H1 (cell line): ENCODE data around the gene IDUA. TPM values are rescaled to one million over a fixed set of nuclear protein-coding genes. Genes with fewer than 3 reads are reported as not detected.

ENCODE experiments used
- CTCF ChIA-PET: fragments of 300-600 bp; sonication (Branson Sonifier 250); formaldehyde crosslinking; loops from one replicate; lab custom pipeline; 2021; ENCODE audit not compliant: partially characterized antibody; lab: Charles Lee
- POLR2A ChIA-PET: fragments of 300-600 bp; sonication (Branson Sonifier 250); formaldehyde crosslinking; loops from one replicate; lab custom pipeline; 2021; ENCODE audit warnings: inconsistent platforms; ENCODE audit not compliant: partially characterized antibody; lab: Charles Lee
- DNase-seq, 2 experiments: peaks; one replicate each; pipeline versions ENCODE4 v3.0.0 to v3.0.0-alpha.2; 2010 to 2022; ENCODE audit warnings: low spot score in 2 of 2, low read depth in 1 of 2, mixed read lengths in 1 of 2
- FAIRE-seq: peaks from 2 replicates; lab custom pipeline; 2011; peaks lifted over from hg19 to GRCh38; lab: Jason Lieb, UNC
- H2AFZ ChIP-seq: 2 replicates; pipeline ENCODE4 v1.8.1; 2012; ENCODE audit warnings: low read length, inconsistent platforms
- H2AK5ac ChIP-seq: 2 replicates; pipeline ENCODE4 v1.6.1; 2013; ENCODE audit warnings: low read depth, low read length
- H2BK120ac ChIP-seq: replicated peaks from 2 replicates; pipeline ENCODE3; 2013; ENCODE audit warnings: low read depth, low read length, inconsistent platforms
- H2BK12ac ChIP-seq: 2 replicates; pipeline ENCODE4 v1.6.1; 2013; ENCODE audit warnings: low read depth, low read length
- H2BK15ac ChIP-seq: 2 replicates; pipeline ENCODE4 v1.6.1; 2013; ENCODE audit warnings: low read length
- H2BK20ac ChIP-seq: 2 replicates; pipeline ENCODE4 v1.6.1; 2013; ENCODE audit warnings: low read length
- H2BK5ac ChIP-seq: 2 replicates; pipeline ENCODE4 v1.6.1; 2013; ENCODE audit warnings: low read depth, low read length
- H3K14ac ChIP-seq: 2 replicates; pipeline ENCODE4 v1.6.1; 2013; ENCODE audit warnings: inconsistent platforms; ENCODE audit not compliant: insufficient read length
- H3K18ac ChIP-seq: 2 replicates; pipeline ENCODE4 v1.6.1; 2013; ENCODE audit warnings: low read length; ENCODE audit errors: extremely low read depth
- H3K23ac ChIP-seq: 2 replicates; pipeline ENCODE4 v1.6.1; 2013; ENCODE audit warnings: inconsistent platforms; ENCODE audit not compliant: insufficient read length
- H3K23me2 ChIP-seq: 2 replicates; pipeline ENCODE4 v1.6.1; 2013; ENCODE audit warnings: low read depth, low read length
- H3K27ac ChIP-seq: 2 replicates; pipeline ENCODE4 v1.6.1; 2011; ENCODE audit warnings: low read depth, low read length, inconsistent platforms
- H3K27me3 ChIP-seq, 4 experiments: replicated peaks in 1 of 4; 1 replicate in 1 of 4; 2 replicates in 3 of 4; pipeline versions ENCODE4 v1.6.1 to v1.8.1; 2011 to 2013; ENCODE audit warnings: low read length in 3 of 4, mild to moderate bottlenecking in 3 of 4, inconsistent platforms in 2 of 4, mixed read lengths in 2 of 4, moderate library complexity in 1 of 4; ENCODE audit not compliant: control insufficient read depth in 3 of 4, insufficient read depth in 3 of 4; ENCODE audit errors: extremely low read depth in 1 of 4
- H3K36me3 ChIP-seq, 4 experiments: 2 replicates each; pipeline versions ENCODE4 v1.6.1 to v1.8.1; 2011 to 2013; ENCODE audit warnings: mild to moderate bottlenecking in 4 of 4, low read length in 3 of 4, moderate library complexity in 2 of 4, control low read depth in 1 of 4, inconsistent platforms in 1 of 4; ENCODE audit not compliant: insufficient read depth in 4 of 4, control insufficient read depth in 2 of 4
- H3K4ac ChIP-seq: replicated peaks from 2 replicates; pipeline ENCODE3; 2013; ENCODE audit warnings: low read length, low read depth, mixed read lengths, inconsistent platforms; ENCODE audit not compliant: insufficient read length
- H3K4me1 ChIP-seq, 4 experiments: replicated peaks in 1 of 4; 1 replicate in 1 of 4; 2 replicates in 3 of 4; pipeline versions ENCODE4 v1.6.1 to v1.8.1; 2011 to 2013; ENCODE audit warnings: low read length in 3 of 4, inconsistent platforms in 2 of 4, mixed read lengths in 1 of 4; ENCODE audit not compliant: insufficient read depth in 4 of 4, control insufficient read depth in 3 of 4
- H3K4me2 ChIP-seq, 2 experiments: 2 replicates each; pipeline versions ENCODE4 v1.6.1 to v1.8.1; 2011 to 2013; ENCODE audit warnings: low read depth in 2 of 2, low read length in 2 of 2, control low read depth in 1 of 2, inconsistent platforms in 1 of 2, mild to moderate bottlenecking in 1 of 2; ENCODE audit not compliant: insufficient read depth in 1 of 2
- H3K4me3 ChIP-seq, 4 experiments: fragments of 200-600, 300-600 bp in 1 of 4; sonication (generic), shearing (Covaris generic), sonication (Bioruptor Twin) in 1 of 4; 2 replicates each; pipeline versions ENCODE4 v1.5.1 to v1.8.1; 2011 to 2016; ENCODE audit warnings: low read length in 4 of 4, low read depth in 3 of 4, control low read depth in 2 of 4, inconsistent platforms in 2 of 4, mild to moderate bottlenecking in 2 of 4, mixed read lengths in 1 of 4, moderate library complexity in 1 of 4; ENCODE audit not compliant: insufficient read depth in 2 of 4; ENCODE audit errors: extremely low read depth in 1 of 4
- H3K56ac ChIP-seq: replicated peaks from 2 replicates; pipeline ENCODE3; 2013; ENCODE audit warnings: low read depth, mild to moderate bottlenecking, mixed read lengths, low read length, inconsistent platforms; ENCODE audit not compliant: insufficient read length
- H3K79me1 ChIP-seq: 2 replicates; pipeline ENCODE4 v1.6.1; 2013; ENCODE audit warnings: low read depth, low read length, control low read depth
- H3K79me2 ChIP-seq, 2 experiments: 2 replicates each; pipeline versions ENCODE4 v1.6.1 to v1.8.1; 2012 to 2013; ENCODE audit warnings: low read length in 2 of 2, mild to moderate bottlenecking in 2 of 2, inconsistent platforms in 1 of 2; ENCODE audit not compliant: insufficient read depth in 2 of 2, control insufficient read depth in 1 of 2
- H3K9ac ChIP-seq, 4 experiments: replicated peaks in 1 of 4; 1 replicate in 1 of 4; 2 replicates in 3 of 4; pipeline versions ENCODE4 v1.6.1 to v1.8.1; 2011 to 2013; ENCODE audit warnings: low read depth in 3 of 4, low read length in 3 of 4, control low read depth in 2 of 4, mild to moderate bottlenecking in 2 of 4, moderate library complexity in 2 of 4, inconsistent platforms in 1 of 4; ENCODE audit errors: extremely low read depth in 1 of 4
- H3K9me3 ChIP-seq, 2 experiments: 2 replicates each; pipeline versions ENCODE4 v1.6.1 to v1.8.1; 2012 to 2013; ENCODE audit warnings: mild to moderate bottlenecking in 2 of 2, moderate library complexity in 2 of 2, control low read depth in 1 of 2, inconsistent platforms in 1 of 2, low read depth in 1 of 2, low read length in 1 of 2, mixed read lengths in 1 of 2; ENCODE audit not compliant: insufficient read depth in 2 of 2
- H4K20me1 ChIP-seq, 2 experiments: replicated peaks in 1 of 2; 2 replicates each; pipeline versions ENCODE3 to v1.8.1; 2011 to 2013; ENCODE audit warnings: inconsistent platforms in 2 of 2, low read length in 2 of 2, mild to moderate bottlenecking in 1 of 2; ENCODE audit not compliant: insufficient read depth in 2 of 2, control insufficient read depth in 1 of 2
- H4K5ac ChIP-seq: 2 replicates; pipeline ENCODE4 v1.6.1; 2013; ENCODE audit warnings: low read length, low read depth, mixed read lengths, inconsistent platforms; ENCODE audit not compliant: insufficient read length
- H4K8ac ChIP-seq: 2 replicates; pipeline ENCODE4 v1.8.0; 2013; ENCODE audit warnings: mild to moderate bottlenecking, moderate library complexity, low read length, inconsistent platforms; ENCODE audit not compliant: insufficient read depth; ENCODE audit errors: extremely low read depth
- H4K91ac ChIP-seq: replicated peaks from 2 replicates; pipeline ENCODE3; 2013; ENCODE audit warnings: low read length, mixed read lengths, inconsistent platforms; ENCODE audit not compliant: insufficient read length
- BCL11A ChIP-seq, 2 experiments: IDR thresholded peaks; one replicate each; pipeline ENCODE4 v1.6.1; 2011; ENCODE audit warnings: low read depth in 2 of 2, low read length in 2 of 2, mild to moderate bottlenecking in 2 of 2
- EGR1 ChIP-seq: IDR thresholded peaks from 2 replicates; pipeline ENCODE4 v1.6.1; 2011; ENCODE audit warnings: low read depth, low read length, borderline replicate concordance
- NRF1 ChIP-seq: IDR thresholded peaks from 2 replicates; pipeline ENCODE4 v1.6.1; 2011; ENCODE audit warnings: mild to moderate bottlenecking, low read depth, low read length, improper control_type of control experiment
- WGBS, 2 experiments: shearing (Covaris generic) in 1 of 2; methylation state at CpG; one replicate each; pipeline versions ENCODE4 v1.1.6 to v1.1.7; 2013 to 2015; ENCODE audit warnings: low lambda C conversion rate in 2 of 2, mixed read lengths in 2 of 2, inconsistent platforms in 1 of 2, low coverage in 1 of 2, missing lambda C conversion rate in 1 of 2; ENCODE audit not compliant: insufficient replicate concordance in 2 of 2, insufficient coverage in 1 of 2, insufficient read length in 1 of 2; ENCODE audit errors: extremely low coverage in 1 of 2, missing lambda C conversion rate in 1 of 2; 5-methylcytosine and 5-hydroxymethylcytosine counted together
- polyA plus RNA-seq, 7 experiments: library from polyadenylated mRNA; depleted of rRNA in 3 of 7; stranded (reverse) in 5 of 7; unstranded in 2 of 7; fragments of >200 nt in 5 of 7; fragments of 200-250 nt in 2 of 7; gene quantifications; 1 replicate in 5 of 7; 2 replicates in 1 of 7; 4 replicates in 1 of 7; pipeline versions ENCODE4 v1.2.1 to v1.2.3, GENCODE V29; 2011 to 2013; ENCODE audit warnings: missing spikeins in 2 of 7, mixed read lengths in 2 of 7
- total RNA-seq: library from RNA; stranded (reverse); fragmentation: NEBNext Ultra II Directional; extraction: Animal tissue kit (Norgen Biotek cat#: 25700); gene quantifications from 2 replicates; pipeline ENCODE4 v1.2.1, GENCODE V29; 2021
- TF ChIP-seq, protein P1 (sequence below): IDR thresholded peaks from 2 replicates; pipeline ENCODE4 v1.6.1; 2012; ENCODE audit warnings: inconsistent platforms
- TF ChIP-seq, protein P2 (sequence below): IDR thresholded peaks from 2 replicates; pipeline ENCODE4 v1.6.1; 2012; ENCODE audit warnings: inconsistent platforms
- TF ChIP-seq, protein P3 (sequence below), 3 experiments: IDR thresholded peaks; 1 replicate in 2 of 3; 2 replicates in 1 of 3; pipeline versions ENCODE4 v1.5.1 to v1.6.1; 2011; ENCODE audit warnings: low read length in 3 of 3, mild to moderate bottlenecking in 3 of 3, inconsistent platforms in 2 of 3, low read depth in 1 of 3, moderate library complexity in 1 of 3; ENCODE audit not compliant: insufficient read depth in 1 of 3; ENCODE audit errors: control extremely low read depth in 1 of 3

Gene IDUA
- total and polyA plus RNA-seq, 2 of the 8 experiments (the other 6 are each of a cell fraction or from before 2014, with no cell fraction given) = 2.8 to 4.8 TPM

DNA sequence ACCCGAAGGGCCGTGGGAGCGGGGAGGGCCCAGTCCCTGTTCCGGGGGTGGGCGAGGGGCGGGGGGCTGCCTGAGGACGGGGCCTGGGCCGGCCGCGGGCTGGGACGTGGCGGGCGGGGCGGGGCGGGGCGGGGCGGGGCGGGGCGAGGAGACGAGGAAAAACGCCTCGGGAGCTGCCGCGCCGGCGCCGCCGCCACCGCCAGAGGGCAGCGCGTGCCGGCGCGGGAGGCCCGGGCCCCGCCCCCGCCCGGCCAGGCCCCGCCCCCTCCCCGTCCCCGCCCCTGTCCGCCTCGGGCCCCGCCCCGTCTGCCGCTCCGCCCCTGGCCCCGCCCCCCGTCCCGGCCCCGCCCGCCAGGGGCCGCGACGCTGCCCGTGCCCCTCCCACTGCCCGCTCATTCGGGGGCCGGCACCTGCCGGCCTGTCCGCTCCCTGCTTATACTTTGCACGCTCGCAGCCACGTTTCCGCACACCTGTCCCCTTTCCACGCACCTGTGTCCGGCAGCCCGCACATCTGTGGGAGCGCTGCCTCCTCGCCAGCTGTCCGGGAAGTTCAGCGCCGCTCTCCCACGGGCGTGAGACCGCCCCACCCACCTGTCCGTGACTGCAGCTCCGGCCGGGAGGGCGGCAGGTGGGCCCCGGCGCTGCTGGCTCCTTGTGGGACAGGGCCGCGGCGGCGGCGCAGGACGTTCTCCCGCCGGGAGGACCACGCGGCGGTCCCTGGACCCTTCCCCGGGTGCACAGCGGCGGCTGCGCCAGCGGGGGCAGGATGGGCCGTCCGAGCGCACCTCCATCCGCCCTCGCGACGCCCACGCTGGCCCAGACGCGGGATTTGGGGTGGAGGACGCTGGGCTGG, 22.9 kb downstream of the IDUA start:
- no peak overlapping the region for H2BK20ac ChIP-seq
- peak overlapping the region; percentile 94 to 99 for H3K4me2 ChIP-seq
- peaks cover 3 to 17% of the 10 kb centered on the region in 2 experiments for H4K20me1 ChIP-seq
- H2AK5ac ChIP-seq = no peak overlapping the region
- H3K27me3 ChIP-seq = peaks cover 22 to 61% (median 53%) of the 10 kb centered on the region in 4 experiments
- no peak overlapping the region for H3K56ac ChIP-seq
- no peak overlapping the region for H2BK15ac ChIP-seq
- no peaks in the 10 kb centered on the region for H3K36me3 ChIP-seq
- H4K91ac ChIP-seq = no peak overlapping the region
- ChIA-PET CTCF (no interaction called here), POLR2A (no interaction called here)
- H3K27ac ChIP-seq = no peak overlapping the region
- no peak overlapping the region for H2BK5ac ChIP-seq
- FAIRE-seq (no peak), DNase-seq (peak in 1 of 2 experiments; percentile 84)
- H3K79me2 ChIP-seq = no peaks in the 10 kb centered on the region
- H3K23me2 ChIP-seq = peaks cover 18% of the 10 kb centered on the region; the same call in 1 of the 2 replicates
- no peak overlapping the region for H3K18ac ChIP-seq
- H4K8ac ChIP-seq = 0 out of 2 replicates have a peak overlapping the region, but pooled peaks have one; percentile 45
- H2BK12ac ChIP-seq = no peak overlapping the region
- no peak overlapping the region for H4K5ac ChIP-seq
- no peaks in the 10 kb centered on the region for H3K79me1 ChIP-seq
- H2AFZ ChIP-seq = peak overlapping the region; percentile 63; the same call in 1 of the 2 replicates
- WGBS, 2 experiments = 2% methylated on average over 37 of the region's 109 CpGs; no CpG with 5 or more reads in 1 of the 2 experiments
- H3K4me3 ChIP-seq = peak overlapping the region; percentile 39 to 68 (median 44)
- H3K9me3 ChIP-seq = no peaks in the 10 kb centered on the region
- H3K9ac ChIP-seq = no peak overlapping the region; a peak in 1 of 7 replicates
- no peak overlapping the region for H2BK120ac ChIP-seq
- H3K23ac ChIP-seq = no peak overlapping the region
- H3K14ac ChIP-seq = no peak overlapping the region
- no peak overlapping the region for H3K4ac ChIP-seq
- peaks cover 0 to 14% (median 10%) of the 10 kb centered on the region in 4 experiments; a peak in 6 of 7 replicates for H3K4me1 ChIP-seq
- TF ChIP-seq, protein P1, sequence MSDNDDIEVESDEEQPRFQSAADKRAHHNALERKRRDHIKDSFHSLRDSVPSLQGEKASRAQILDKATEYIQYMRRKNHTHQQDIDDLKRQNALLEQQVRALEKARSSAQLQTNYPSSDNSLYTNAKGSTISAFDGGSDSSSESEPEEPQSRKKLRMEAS = peak; percentile 44; the same call in 1 of the 2 replicates
- peak; percentile 56; the same call in 1 of the 2 replicates for TF ChIP-seq EGR1
- TF ChIP-seq NRF1 = no peak
- TF ChIP-seq BCL11A (IDR thresholded peaks at IDR 0.05; ENCODE audit: low read depth in 2 of 2, low read length in 2 of 2) = no peak
- TF ChIP-seq, protein P2, sequence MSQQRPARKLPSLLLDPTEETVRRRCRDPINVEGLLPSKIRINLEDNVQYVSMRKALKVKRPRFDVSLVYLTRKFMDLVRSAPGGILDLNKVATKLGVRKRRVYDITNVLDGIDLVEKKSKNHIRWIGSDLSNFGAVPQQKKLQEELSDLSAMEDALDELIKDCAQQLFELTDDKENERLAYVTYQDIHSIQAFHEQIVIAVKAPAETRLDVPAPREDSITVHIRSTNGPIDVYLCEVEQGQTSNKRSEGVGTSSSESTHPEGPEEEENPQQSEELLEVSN = peak; percentile 17; the same call in 1 of the 2 replicates
- TF ChIP-seq, protein P3, sequence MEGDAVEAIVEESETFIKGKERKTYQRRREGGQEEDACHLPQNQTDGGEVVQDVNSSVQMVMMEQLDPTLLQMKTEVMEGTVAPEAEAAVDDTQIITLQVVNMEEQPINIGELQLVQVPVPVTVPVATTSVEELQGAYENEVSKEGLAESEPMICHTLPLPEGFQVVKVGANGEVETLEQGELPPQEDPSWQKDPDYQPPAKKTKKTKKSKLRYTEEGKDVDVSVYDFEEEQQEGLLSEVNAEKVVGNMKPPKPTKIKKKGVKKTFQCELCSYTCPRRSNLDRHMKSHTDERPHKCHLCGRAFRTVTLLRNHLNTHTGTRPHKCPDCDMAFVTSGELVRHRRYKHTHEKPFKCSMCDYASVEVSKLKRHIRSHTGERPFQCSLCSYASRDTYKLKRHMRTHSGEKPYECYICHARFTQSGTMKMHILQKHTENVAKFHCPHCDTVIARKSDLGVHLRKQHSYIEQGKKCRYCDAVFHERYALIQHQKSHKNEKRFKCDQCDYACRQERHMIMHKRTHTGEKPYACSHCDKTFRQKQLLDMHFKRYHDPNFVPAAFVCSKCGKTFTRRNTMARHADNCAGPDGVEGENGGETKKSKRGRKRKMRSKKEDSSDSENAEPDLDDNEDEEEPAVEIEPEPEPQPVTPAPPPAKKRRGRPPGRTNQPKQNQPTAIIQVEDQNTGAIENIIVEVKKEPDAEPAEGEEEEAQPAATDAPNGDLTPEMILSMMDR (IDR thresholded peaks at IDR 0.05; ENCODE audit: control extremely low read depth in 1 of 3, insufficient read depth in 1 of 3, low read depth in 1 of 3, low read length in 3 of 3) = 0 out of 4 replicates have a peak, but pooled peaks of 1 of the 3 experiments have one; percentile 5
